SU-DHL-6 (cell line): ENCODE data around the gene FAM170B.

Experiments used
- EZH2phosphoT487 ChIP-seq: fragments of 200-600 bp; sonication (generic), shearing (Covaris generic); conservative IDR thresholded peaks from 2 replicates; pipeline ENCODE4 v1.6.1; 2018; ENCODE audit warnings: mild to moderate bottlenecking, antibody characterized with exemption, low read length, moderate library complexity, mixed read lengths
- TF ChIP-seq, protein P1 (sequence below): fragments of 200-600 bp; sonication (generic); IDR thresholded peaks from one replicate; pipeline ENCODE4 v1.5.1; 2017; ENCODE audit warnings: antibody characterized with exemption, mild to moderate bottlenecking, low read length, moderate library complexity; ENCODE audit not compliant: insufficient read depth, poor library complexity, severe bottlenecking

- TF ChIP-seq, protein P1, sequence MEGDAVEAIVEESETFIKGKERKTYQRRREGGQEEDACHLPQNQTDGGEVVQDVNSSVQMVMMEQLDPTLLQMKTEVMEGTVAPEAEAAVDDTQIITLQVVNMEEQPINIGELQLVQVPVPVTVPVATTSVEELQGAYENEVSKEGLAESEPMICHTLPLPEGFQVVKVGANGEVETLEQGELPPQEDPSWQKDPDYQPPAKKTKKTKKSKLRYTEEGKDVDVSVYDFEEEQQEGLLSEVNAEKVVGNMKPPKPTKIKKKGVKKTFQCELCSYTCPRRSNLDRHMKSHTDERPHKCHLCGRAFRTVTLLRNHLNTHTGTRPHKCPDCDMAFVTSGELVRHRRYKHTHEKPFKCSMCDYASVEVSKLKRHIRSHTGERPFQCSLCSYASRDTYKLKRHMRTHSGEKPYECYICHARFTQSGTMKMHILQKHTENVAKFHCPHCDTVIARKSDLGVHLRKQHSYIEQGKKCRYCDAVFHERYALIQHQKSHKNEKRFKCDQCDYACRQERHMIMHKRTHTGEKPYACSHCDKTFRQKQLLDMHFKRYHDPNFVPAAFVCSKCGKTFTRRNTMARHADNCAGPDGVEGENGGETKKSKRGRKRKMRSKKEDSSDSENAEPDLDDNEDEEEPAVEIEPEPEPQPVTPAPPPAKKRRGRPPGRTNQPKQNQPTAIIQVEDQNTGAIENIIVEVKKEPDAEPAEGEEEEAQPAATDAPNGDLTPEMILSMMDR = no peak
- TF ChIP-seq EZH2phosphoT487 = no peak
These were observed 37.0 kb upstream of the FAM170B start for GRCh38 chr10:49170632-49171325.
